Measurements from ENCODE around the gene ATP2C1. TPM values are rescaled to one million over a fixed set of nuclear protein-coding genes. Genes with fewer than 3 reads are reported as not detected.

The ATP2C1 gene
- total and polyA plus RNA-seq, 2 donors (not counting 1 experiment from before 2014, with no cell fraction given): 111 to 196 TPM

DNA sequence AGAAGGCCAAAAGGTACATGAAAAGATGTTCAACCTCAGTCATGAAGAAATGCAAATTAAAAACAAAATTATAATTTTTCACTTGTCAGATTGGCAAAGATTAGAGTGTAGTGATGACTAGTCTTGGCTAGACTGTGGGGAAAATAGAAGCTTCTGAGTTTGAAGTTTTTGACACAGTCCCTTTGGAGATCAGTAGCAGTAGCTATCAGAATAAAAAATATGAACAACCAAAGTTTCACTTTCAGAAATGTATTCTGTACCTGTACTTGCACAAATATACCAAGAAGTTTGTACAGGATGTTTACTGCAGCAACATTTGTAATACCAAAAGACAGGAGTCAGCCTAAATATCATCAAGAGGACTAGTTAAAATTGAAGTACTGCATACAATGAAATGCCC lies 14.1 kb downstream of the ATP2C1 start:
- peaks cover 57% of the 10 kb centered on the region for H3K79me2 ChIP-seq (ENCODE audit: control insufficient read depth, insufficient read depth, low read length)
- no peaks in the 10 kb centered on the region for H3K27me3 ChIP-seq (ENCODE audit: control insufficient read depth, insufficient read depth, low read length)
- H3K4me3 ChIP-seq (replicated peaks in 1 of 4; ENCODE audit: control extremely low read depth in 1 of 4, insufficient read depth in 1 of 4, low read depth in 3 of 4, low read length in 4 of 4): no peak overlapping the region
- no peak overlapping the region for H3K27ac ChIP-seq (ENCODE audit: insufficient read depth, low read length)
- H2AFZ ChIP-seq (ENCODE audit: low read length): no peak overlapping the region
- TF ChIP-seq, protein P1, sequence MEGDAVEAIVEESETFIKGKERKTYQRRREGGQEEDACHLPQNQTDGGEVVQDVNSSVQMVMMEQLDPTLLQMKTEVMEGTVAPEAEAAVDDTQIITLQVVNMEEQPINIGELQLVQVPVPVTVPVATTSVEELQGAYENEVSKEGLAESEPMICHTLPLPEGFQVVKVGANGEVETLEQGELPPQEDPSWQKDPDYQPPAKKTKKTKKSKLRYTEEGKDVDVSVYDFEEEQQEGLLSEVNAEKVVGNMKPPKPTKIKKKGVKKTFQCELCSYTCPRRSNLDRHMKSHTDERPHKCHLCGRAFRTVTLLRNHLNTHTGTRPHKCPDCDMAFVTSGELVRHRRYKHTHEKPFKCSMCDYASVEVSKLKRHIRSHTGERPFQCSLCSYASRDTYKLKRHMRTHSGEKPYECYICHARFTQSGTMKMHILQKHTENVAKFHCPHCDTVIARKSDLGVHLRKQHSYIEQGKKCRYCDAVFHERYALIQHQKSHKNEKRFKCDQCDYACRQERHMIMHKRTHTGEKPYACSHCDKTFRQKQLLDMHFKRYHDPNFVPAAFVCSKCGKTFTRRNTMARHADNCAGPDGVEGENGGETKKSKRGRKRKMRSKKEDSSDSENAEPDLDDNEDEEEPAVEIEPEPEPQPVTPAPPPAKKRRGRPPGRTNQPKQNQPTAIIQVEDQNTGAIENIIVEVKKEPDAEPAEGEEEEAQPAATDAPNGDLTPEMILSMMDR (conservative IDR thresholded peaks at IDR 0.05 in 1 of 2, IDR thresholded peaks at IDR 0.05 in 1 of 2; ENCODE audit: low read depth in 1 of 2, low read length in 2 of 2): no peak
- TF ChIP-seq EZH2 (IDR thresholded peaks at IDR 0.05; ENCODE audit: low read length, missing control alignments): no peak
- no peaks in the 10 kb centered on the region for H3K36me3 ChIP-seq (ENCODE audit: control insufficient read depth, insufficient read depth, low read length)
- no peak for DNase-seq (ENCODE audit: low read depth in 2 of 2)
- no peak overlapping the region for H3K4me2 ChIP-seq (ENCODE audit: extremely low read depth, insufficient read depth, low read length)
- no peak overlapping the region for H3K9ac ChIP-seq (ENCODE audit: insufficient read depth, low read length)
- H3K4me1 ChIP-seq (ENCODE audit: control insufficient read depth, extremely low read depth, insufficient read depth, low read length): peaks cover 7% of the 10 kb centered on the region
- no peaks in the 10 kb centered on the region for H3K9me3 ChIP-seq (ENCODE audit: control insufficient read depth, insufficient read depth, low read depth, low read length)
- no peaks in the 10 kb centered on the region for H4K20me1 ChIP-seq (ENCODE audit: control insufficient read depth, extremely low read depth, insufficient read depth, low read length)

DNA sequence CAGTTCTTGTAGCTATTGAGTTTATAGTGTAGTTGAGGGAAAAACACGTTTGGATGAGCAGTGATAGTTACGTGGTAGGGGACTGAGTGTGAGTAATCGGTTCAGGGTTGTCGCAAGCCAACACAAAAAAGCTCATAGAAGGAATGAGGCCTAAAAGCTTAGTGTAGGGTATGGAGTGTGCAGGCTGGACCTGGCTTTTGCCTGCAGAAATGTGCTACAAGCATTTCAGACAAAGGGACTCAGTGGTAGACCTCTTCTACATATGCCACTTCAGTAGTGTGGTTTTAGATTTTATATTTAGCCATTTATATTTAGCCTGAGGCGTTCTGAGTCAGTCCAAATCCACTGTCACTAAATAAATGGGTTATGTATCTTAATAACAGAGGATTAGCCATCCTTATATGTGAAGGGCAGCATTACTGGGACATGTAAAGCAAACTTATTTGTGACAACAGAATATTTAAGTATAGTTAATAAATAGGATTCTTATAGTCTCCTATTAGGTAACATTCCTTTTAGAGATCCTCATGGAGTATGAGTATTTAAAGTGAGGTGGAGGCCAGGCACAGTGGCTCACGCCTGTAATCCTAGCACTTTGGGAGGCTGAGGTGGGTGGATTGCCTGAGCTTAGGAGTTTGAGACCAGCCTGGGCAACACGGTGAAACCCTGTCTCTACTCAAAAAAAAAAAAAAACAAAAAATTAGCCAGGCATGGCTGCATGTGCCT lies 21.8 kb downstream of the ATP2C1 start:
- Histone ChIP-seq H3K79me2 (ENCODE audit: control insufficient read depth, insufficient read depth, low read length) (peaks cover 15% of the 10 kb centered on the region), H2AFZ (ENCODE audit: low read length) (no peak overlapping the region), H3K9ac (ENCODE audit: insufficient read depth, low read length) (no peak overlapping the region), H3K4me1 (ENCODE audit: control insufficient read depth, extremely low read depth, insufficient read depth, low read length) (no peaks in the 10 kb centered on the region), H3K9me3 (ENCODE audit: control insufficient read depth, insufficient read depth, low read depth, low read length) (no peaks in the 10 kb centered on the region), H3K27ac (ENCODE audit: insufficient read depth, low read length) (no peak overlapping the region), H3K4me3 (replicated peaks in 1 of 4; ENCODE audit: control extremely low read depth in 1 of 4, insufficient read depth in 1 of 4, low read depth in 3 of 4, low read length in 4 of 4) (no peak overlapping the region), H3K36me3 (ENCODE audit: control insufficient read depth, insufficient read depth, low read length) (no peaks in the 10 kb centered on the region), H3K27me3 (ENCODE audit: control insufficient read depth, insufficient read depth, low read length) (no peaks in the 10 kb centered on the region), H4K20me1 (ENCODE audit: control insufficient read depth, extremely low read depth, insufficient read depth, low read length) (no peaks in the 10 kb centered on the region), H3K4me2 (ENCODE audit: extremely low read depth, insufficient read depth, low read length) (no peak overlapping the region)
- TF ChIP-seq, protein P1 (conservative IDR thresholded peaks at IDR 0.05 in 1 of 2, IDR thresholded peaks at IDR 0.05 in 1 of 2; ENCODE audit: low read depth in 1 of 2, low read length in 2 of 2): no peak
- TF ChIP-seq EZH2 (IDR thresholded peaks at IDR 0.05; ENCODE audit: low read length, missing control alignments): no peak
- DNase-seq (ENCODE audit: low read depth in 2 of 2): no peak

DNA sequence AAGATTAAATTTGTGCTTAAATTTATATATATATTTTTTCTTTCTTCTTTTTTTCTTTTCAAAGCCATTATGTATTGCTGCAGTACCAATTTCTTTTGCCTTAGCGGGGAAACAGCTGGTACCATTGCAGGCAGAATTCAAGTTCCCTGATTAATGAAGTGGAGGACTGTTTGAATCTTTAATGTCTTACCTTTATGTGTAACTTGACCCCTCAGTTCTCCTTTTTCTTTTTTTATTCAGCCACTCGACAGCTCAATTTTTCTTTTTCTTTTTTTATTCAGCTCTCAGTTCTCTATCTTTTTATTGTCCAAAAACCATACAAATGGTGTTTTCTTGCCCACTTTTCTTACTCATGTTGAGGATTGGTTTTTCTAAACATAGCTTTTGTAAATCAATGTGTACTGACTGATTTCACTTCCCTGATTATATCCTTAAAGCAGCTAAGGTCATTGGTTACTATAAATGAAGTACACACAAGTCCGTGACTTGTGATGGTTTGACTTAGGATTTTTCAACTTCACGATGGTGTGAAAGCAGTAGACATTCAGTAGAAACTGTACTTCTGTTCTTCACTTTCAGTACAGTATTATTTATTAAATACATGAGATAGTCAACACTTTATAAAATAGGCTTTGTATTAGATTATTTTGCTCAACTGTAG lies 22.8 kb downstream of the ATP2C1 start:
- H3K27ac ChIP-seq (ENCODE audit: insufficient read depth, low read length): no peak overlapping the region
- H3K9ac ChIP-seq (ENCODE audit: insufficient read depth, low read length): no peak overlapping the region
- no peak for DNase-seq (ENCODE audit: low read depth in 2 of 2)
- H3K79me2 ChIP-seq (ENCODE audit: control insufficient read depth, insufficient read depth, low read length): peaks cover 20% of the 10 kb centered on the region
- H4K20me1 ChIP-seq (ENCODE audit: control insufficient read depth, extremely low read depth, insufficient read depth, low read length): no peaks in the 10 kb centered on the region
- no peaks in the 10 kb centered on the region for H3K27me3 ChIP-seq (ENCODE audit: control insufficient read depth, insufficient read depth, low read length)
- H3K4me2 ChIP-seq (ENCODE audit: extremely low read depth, insufficient read depth, low read length): no peak overlapping the region
- H3K9me3 ChIP-seq (ENCODE audit: control insufficient read depth, insufficient read depth, low read depth, low read length): no peaks in the 10 kb centered on the region
- no peaks in the 10 kb centered on the region for H3K36me3 ChIP-seq (ENCODE audit: control insufficient read depth, insufficient read depth, low read length)
- H2AFZ ChIP-seq (ENCODE audit: low read length): no peak overlapping the region
- no peak overlapping the region for H3K4me3 ChIP-seq (replicated peaks in 1 of 4; ENCODE audit: control extremely low read depth in 1 of 4, insufficient read depth in 1 of 4, low read depth in 3 of 4, low read length in 4 of 4)
- H3K4me1 ChIP-seq (ENCODE audit: control insufficient read depth, extremely low read depth, insufficient read depth, low read length): no peaks in the 10 kb centered on the region
- no peak for TF ChIP-seq EZH2 (IDR thresholded peaks at IDR 0.05; ENCODE audit: low read length, missing control alignments)
- TF ChIP-seq, protein P1 (conservative IDR thresholded peaks at IDR 0.05 in 1 of 2, IDR thresholded peaks at IDR 0.05 in 1 of 2; ENCODE audit: low read depth in 1 of 2, low read length in 2 of 2): no peak
